ENCODE measurements around the gene SLC2A1. TPM values are rescaled to one million over a fixed set of nuclear protein-coding genes. Genes with fewer than 3 reads are reported as not detected.

SLC2A1 gene
- total RNA-seq, 6 donors from 2014 or later, result 6.3 to 24.3 (median 10.5) TPM

GRCh38 chr1:43002766-43003165, 44.1 kb upstream of the SLC2A1 start:
- Histone ChIP-seq H3K4me3 (no peak overlapping the region), H3K4me1 (no peaks in the 10 kb centered on the region), H3K27me3 (peaks cover 0 to 4% (median 0%) of the 10 kb centered on the region in 4 donors), H3K9me3 (no peaks in the 10 kb centered on the region), H3K27ac (no peak overlapping the region), H3K36me3 (no peaks in the 10 kb centered on the region)
- TF ChIP-seq POLR2AphosphoS5 (IDR thresholded peaks at IDR 0.05), result no peak
- no peak for TF ChIP-seq EP300 (IDR thresholded peaks at IDR 0.05)
- no peak for TF ChIP-seq POLR2A (IDR thresholded peaks at IDR 0.05)
- TF ChIP-seq, protein P1, sequence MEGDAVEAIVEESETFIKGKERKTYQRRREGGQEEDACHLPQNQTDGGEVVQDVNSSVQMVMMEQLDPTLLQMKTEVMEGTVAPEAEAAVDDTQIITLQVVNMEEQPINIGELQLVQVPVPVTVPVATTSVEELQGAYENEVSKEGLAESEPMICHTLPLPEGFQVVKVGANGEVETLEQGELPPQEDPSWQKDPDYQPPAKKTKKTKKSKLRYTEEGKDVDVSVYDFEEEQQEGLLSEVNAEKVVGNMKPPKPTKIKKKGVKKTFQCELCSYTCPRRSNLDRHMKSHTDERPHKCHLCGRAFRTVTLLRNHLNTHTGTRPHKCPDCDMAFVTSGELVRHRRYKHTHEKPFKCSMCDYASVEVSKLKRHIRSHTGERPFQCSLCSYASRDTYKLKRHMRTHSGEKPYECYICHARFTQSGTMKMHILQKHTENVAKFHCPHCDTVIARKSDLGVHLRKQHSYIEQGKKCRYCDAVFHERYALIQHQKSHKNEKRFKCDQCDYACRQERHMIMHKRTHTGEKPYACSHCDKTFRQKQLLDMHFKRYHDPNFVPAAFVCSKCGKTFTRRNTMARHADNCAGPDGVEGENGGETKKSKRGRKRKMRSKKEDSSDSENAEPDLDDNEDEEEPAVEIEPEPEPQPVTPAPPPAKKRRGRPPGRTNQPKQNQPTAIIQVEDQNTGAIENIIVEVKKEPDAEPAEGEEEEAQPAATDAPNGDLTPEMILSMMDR (IDR thresholded peaks at IDR 0.05), result no peak
- 70 to 76% methylated on average over 1 of the region's 1 CpG for WGBS, 2 donors
- ATAC-seq (ENCODE audit: low FRiP score in 2 of 2), result no peak
- no peak for DNase-seq

DNA sequence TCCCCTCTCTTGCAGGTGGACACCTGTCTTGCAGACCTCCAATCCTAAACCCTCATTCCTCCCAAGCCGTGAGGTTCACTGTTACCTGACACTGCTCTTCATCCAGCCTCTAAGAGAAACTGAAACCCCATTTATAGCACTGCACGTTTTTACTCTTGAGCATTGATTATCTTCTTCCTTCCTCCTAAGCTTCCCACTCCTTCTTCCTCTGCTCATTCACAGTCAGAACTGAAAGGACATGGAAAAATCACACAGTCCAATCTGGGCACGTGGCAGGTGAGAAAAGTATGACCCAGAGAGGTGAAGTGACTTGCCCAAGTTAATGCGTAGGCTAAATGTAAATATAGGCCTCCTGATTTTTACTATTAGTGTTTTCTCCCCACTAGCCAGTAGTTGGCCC, 43.4 kb upstream of the SLC2A1 start:
- DNase-seq (no peak), ATAC-seq (ENCODE audit: low FRiP score in 2 of 2) (no peak)
- Histone ChIP-seq H3K4me1 (no peaks in the 10 kb centered on the region), H3K36me3 (no peaks in the 10 kb centered on the region), H3K27ac (no peak overlapping the region), H3K9me3 (no peaks in the 10 kb centered on the region), H3K4me3 (no peak overlapping the region), H3K27me3 (no peaks in the 10 kb centered on the region)
- TF ChIP-seq POLR2AphosphoS5 (IDR thresholded peaks at IDR 0.05) (no peak), EP300 (IDR thresholded peaks at IDR 0.05) (no peak), POLR2A (IDR thresholded peaks at IDR 0.05) (no peak)
- TF ChIP-seq, protein P1 (IDR thresholded peaks at IDR 0.05), result no peak
- WGBS, 2 donors, result 70 to 72% methylated on average over 4 of the region's 4 CpGs

DNA sequence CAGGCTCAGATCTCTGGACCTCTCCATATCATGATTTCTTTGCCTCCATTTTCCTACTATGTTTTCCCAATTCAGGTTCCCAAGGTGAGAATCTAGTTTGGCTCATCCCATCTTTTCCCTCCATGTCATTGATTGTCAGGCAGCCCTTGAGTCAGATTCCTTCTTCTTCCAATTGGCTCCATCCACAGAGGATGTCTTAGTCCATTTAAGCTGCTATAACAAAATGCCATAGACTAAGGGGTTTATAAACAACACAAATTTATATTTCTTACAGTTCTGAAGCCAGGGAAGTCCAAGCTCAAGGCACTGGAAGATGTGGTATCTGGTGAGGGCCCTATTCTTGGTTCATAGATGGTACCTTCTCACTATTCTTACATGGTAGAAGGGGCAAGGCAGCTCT, 42.8 kb upstream of the SLC2A1 start:
- H3K27ac ChIP-seq, result no peak overlapping the region
- no peaks in the 10 kb centered on the region for H3K36me3 ChIP-seq
- no peak overlapping the region for H3K4me3 ChIP-seq
- ATAC-seq (ENCODE audit: low FRiP score in 2 of 2) (no peak), DNase-seq (no peak)
- no peaks in the 10 kb centered on the region for H3K27me3 ChIP-seq
- TF ChIP-seq, protein P1 (IDR thresholded peaks at IDR 0.05), result no peak
- TF ChIP-seq POLR2AphosphoS5 (IDR thresholded peaks at IDR 0.05) (no peak), EP300 (IDR thresholded peaks at IDR 0.05) (no peak), POLR2A (IDR thresholded peaks at IDR 0.05) (no peak)
- H3K4me1 ChIP-seq, result no peaks in the 10 kb centered on the region
- H3K9me3 ChIP-seq, result no peaks in the 10 kb centered on the region

GRCh38 chr1:43000271-43000670, 41.6 kb upstream of the SLC2A1 start:
- WGBS, 2 donors, result 94 to 100% methylated on average over 1 of the region's 1 CpG
- no peak for ATAC-seq (ENCODE audit: low FRiP score in 2 of 2)
- Histone ChIP-seq H3K9me3 (no peaks in the 10 kb centered on the region), H3K36me3 (no peaks in the 10 kb centered on the region), H3K4me1 (no peaks in the 10 kb centered on the region), H3K27me3 (no peaks in the 10 kb centered on the region), H3K4me3 (no peak overlapping the region), H3K27ac (no peak overlapping the region)
- no peak for DNase-seq
- TF ChIP-seq POLR2A (IDR thresholded peaks at IDR 0.05) (no peak), POLR2AphosphoS5 (IDR thresholded peaks at IDR 0.05) (no peak), EP300 (IDR thresholded peaks at IDR 0.05) (no peak)
- TF ChIP-seq, protein P1 (IDR thresholded peaks at IDR 0.05), result no peak

- Histone ChIP-seq H3K4me3 (no peak overlapping the region), H3K9me3 (no peaks in the 10 kb centered on the region), H3K4me1 (no peaks in the 10 kb centered on the region), H3K27me3 (no peaks in the 10 kb centered on the region), H3K36me3 (no peaks in the 10 kb centered on the region), H3K27ac (no peak overlapping the region)
- ATAC-seq (ENCODE audit: low FRiP score in 2 of 2), result no peak
- no peak for DNase-seq
- TF ChIP-seq EP300 (IDR thresholded peaks at IDR 0.05), result no peak
- TF ChIP-seq POLR2A (IDR thresholded peaks at IDR 0.05), result no peak
- TF ChIP-seq POLR2AphosphoS5 (IDR thresholded peaks at IDR 0.05), result no peak
- TF ChIP-seq, protein P1 (IDR thresholded peaks at IDR 0.05), result no peak
Measured at GRCh38 chr1:42999308-42999707, 40.6 kb upstream of the SLC2A1 start.
